ENCODE results near the gene GCNA. TPM values are rescaled to one million over a fixed set of nuclear protein-coding genes. Genes with fewer than 3 reads are reported as not detected.
"Not testable (repeated sequence)": the region's sequence is repeated elsewhere in the genome, so short reads cannot be mapped to it uniquely, and the experiment has no call there.

The GCNA gene
- total and polyA plus RNA-seq, 12 donors, result 0.18 to 23.3 (median 2.2) TPM

DNA sequence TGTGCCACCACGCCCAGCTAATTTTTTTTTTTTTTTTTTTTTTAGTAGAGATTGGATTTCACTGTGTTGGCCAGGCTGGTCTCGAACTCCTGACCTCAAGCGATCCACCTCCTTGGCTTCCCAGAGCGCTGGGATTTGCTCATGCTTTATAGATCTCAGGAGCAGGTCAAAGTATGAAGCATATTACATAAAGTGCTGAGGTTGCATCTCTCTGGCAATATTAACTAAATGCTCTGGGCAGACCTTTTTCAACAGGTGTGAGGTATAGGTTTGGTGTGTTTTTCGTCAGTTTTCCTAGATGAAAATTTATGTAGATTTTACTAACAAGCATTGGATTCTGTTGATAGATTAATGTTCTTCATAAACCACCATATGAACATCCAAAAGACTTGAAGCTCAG is 19.3 kb upstream of the GCNA start:
- no peak for DNase-seq
- H3K27me3 ChIP-seq, result no peaks in the 10 kb centered on the region
- no peak for TF ChIP-seq POLR2A (IDR thresholded peaks at IDR 0.05)
- TF ChIP-seq, protein P1, sequence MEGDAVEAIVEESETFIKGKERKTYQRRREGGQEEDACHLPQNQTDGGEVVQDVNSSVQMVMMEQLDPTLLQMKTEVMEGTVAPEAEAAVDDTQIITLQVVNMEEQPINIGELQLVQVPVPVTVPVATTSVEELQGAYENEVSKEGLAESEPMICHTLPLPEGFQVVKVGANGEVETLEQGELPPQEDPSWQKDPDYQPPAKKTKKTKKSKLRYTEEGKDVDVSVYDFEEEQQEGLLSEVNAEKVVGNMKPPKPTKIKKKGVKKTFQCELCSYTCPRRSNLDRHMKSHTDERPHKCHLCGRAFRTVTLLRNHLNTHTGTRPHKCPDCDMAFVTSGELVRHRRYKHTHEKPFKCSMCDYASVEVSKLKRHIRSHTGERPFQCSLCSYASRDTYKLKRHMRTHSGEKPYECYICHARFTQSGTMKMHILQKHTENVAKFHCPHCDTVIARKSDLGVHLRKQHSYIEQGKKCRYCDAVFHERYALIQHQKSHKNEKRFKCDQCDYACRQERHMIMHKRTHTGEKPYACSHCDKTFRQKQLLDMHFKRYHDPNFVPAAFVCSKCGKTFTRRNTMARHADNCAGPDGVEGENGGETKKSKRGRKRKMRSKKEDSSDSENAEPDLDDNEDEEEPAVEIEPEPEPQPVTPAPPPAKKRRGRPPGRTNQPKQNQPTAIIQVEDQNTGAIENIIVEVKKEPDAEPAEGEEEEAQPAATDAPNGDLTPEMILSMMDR (IDR thresholded peaks at IDR 0.05), result no peak
- H3K4me3 ChIP-seq, result no peak overlapping the region
- intact Hi-C loops (cut with DNase I), result no loop called here
- H3K36me3 ChIP-seq (replicated peaks in 1 of 2), result peaks cover 0 to 88% of the 10 kb centered on the region in 2 donors
- H3K4me1 ChIP-seq (replicated peaks in 1 of 2), result no peaks in the 10 kb centered on the region
- no peak overlapping the region for H3K27ac ChIP-seq
- 74 to 100% (median 88%) methylated on average over 5 of the region's 5 CpGs for WGBS, 4 donors
- H3K9me3 ChIP-seq (replicated peaks in 1 of 3), result no peaks in the 10 kb centered on the region

GRCh38 chrX:71559773-71560172 is 18.5 kb upstream of the GCNA start:
- intact Hi-C loops (cut with DNase I), result loop anchor here in 1 of 2 donors (10.0 kb wide), 1 partner anchor 175 kb away; no protein-coding TSS in a partner anchor
- H3K36me3 ChIP-seq (replicated peaks in 1 of 2), result peaks cover 0 to 96% of the 10 kb centered on the region in 2 donors

GRCh38 chrX:71563921-71564320 is 14.3 kb upstream of the GCNA start:
- TF ChIP-seq, protein P1 (IDR thresholded peaks at IDR 0.05), result no peak
- TF ChIP-seq POLR2A (IDR thresholded peaks at IDR 0.05), result no peak
- intact Hi-C loops (cut with DNase I), result loop anchor here in 1 of 2 donors (10.0 kb wide), 1 partner anchor 179 kb away; no protein-coding TSS in a partner anchor
- no peaks in the 10 kb centered on the region for H3K9me3 ChIP-seq (replicated peaks in 1 of 3)
- H3K27ac ChIP-seq, result no peak overlapping the region
- H3K27me3 ChIP-seq, result no peaks in the 10 kb centered on the region
- H3K36me3 ChIP-seq (replicated peaks in 1 of 2), result peaks cover 0 to 92% of the 10 kb centered on the region in 2 donors
- no peak overlapping the region for H3K4me3 ChIP-seq
- WGBS, 4 donors, result 50 to 76% (median 64%) methylated on average over 1 of the region's 1 CpG
- DNase-seq, result no peak
- no peaks in the 10 kb centered on the region for H3K4me1 ChIP-seq (replicated peaks in 1 of 2)

More at GRCh38 chrX:71559773-71560172, 18.5 kb upstream of the GCNA start:
- not testable (repeated sequence) for H3K27me3 ChIP-seq; H3K27ac ChIP-seq; DNase-seq; H3K4me1 ChIP-seq (replicated peaks in 1 of 2); H3K4me3 ChIP-seq; H3K9me3 ChIP-seq (replicated peaks in 1 of 3)
- WGBS, 4 donors, result 64 to 82% (median 73%) methylated on average over 6 of the region's 6 CpGs

- Histone ChIP-seq H3K4me3 (no peak overlapping the region), H3K4me1 (replicated peaks in 1 of 2) (no peaks in the 10 kb centered on the region), H3K27me3 (no peaks in the 10 kb centered on the region), H3K27ac (no peak overlapping the region), H3K36me3 (replicated peaks in 1 of 2) (peaks cover 0 to 80% of the 10 kb centered on the region in 2 donors), H3K9me3 (replicated peaks in 1 of 3) (no peaks in the 10 kb centered on the region)
- DNase-seq, result no peak
- intact Hi-C loops (cut with DNase I), result loop anchor here in 1 of 2 donors (10.0 kb wide), 1 partner anchor 181 kb away; no protein-coding TSS in a partner anchor
- TF ChIP-seq POLR2A (IDR thresholded peaks at IDR 0.05), result no peak
- TF ChIP-seq, protein P1 (IDR thresholded peaks at IDR 0.05), result no peak
- WGBS, 4 donors, result 53 to 75% (median 66%) methylated on average over 9 of the region's 9 CpGs
Measured at GRCh38 chrX:71565474-71566041, 12.7 kb upstream of the GCNA start.

- DNase-seq; H3K27ac ChIP-seq; H3K27me3 ChIP-seq; H3K9me3 ChIP-seq (replicated peaks in 1 of 3); intact Hi-C loops (cut with DNase I); H3K4me3 ChIP-seq; H3K4me1 ChIP-seq (replicated peaks in 1 of 2): not testable (repeated sequence)
- WGBS, 4 donors, result 89 to 94% (median 91%) methylated on average over 5 to 8 of the region's 8 CpGs
- H3K36me3 ChIP-seq (replicated peaks in 1 of 2), result peaks cover 0 to 73% of the 10 kb centered on the region in 2 donors
Measured at GRCh38 chrX:71571390-71571789, 6.8 kb upstream of the GCNA start.

Measured in adrenal gland (tissue), 12 donors.